DMS 273 (cell line): ENCODE results near the gene SERPINE3.

ENCODE experiments used
- DNase-seq: peaks from one replicate; lab custom pipeline; 2025; ENCODE audit not compliant: unreplicated experiment; lab: John Stamatoyannopoulos, UW

SERPINE3 gene

GRCh38 chr13:51360489-51360888, 21.0 kb downstream of the SERPINE3 start:
- DNase-seq: no peak

- DNase-seq: no peak
Measured at GRCh38 chr13:51361106-51361505, 21.6 kb downstream of the SERPINE3 start.

- DNase-seq: no peak
Measured at GRCh38 chr13:51363625-51364024, 24.1 kb downstream of the SERPINE3 start.

- no peak for DNase-seq
Measured at GRCh38 chr13:51364404-51365008, 25.0 kb downstream of the SERPINE3 start.

- no peak for DNase-seq
Measured at GRCh38 chr13:51370116-51370515, 30.6 kb downstream of the SERPINE3 start.

GRCh38 chr13:51370811-51371210, 31.3 kb downstream of the SERPINE3 start:
- no peak for DNase-seq

- no peak for DNase-seq
Measured at GRCh38 chr13:51371768-51372399, 32.4 kb downstream of the SERPINE3 start.

- DNase-seq: no peak
Measured at GRCh38 chr13:51373451-51373850, 34.0 kb downstream of the SERPINE3 start.

- no peak for DNase-seq
Measured at GRCh38 chr13:51380269-51380668, 40.8 kb downstream of the SERPINE3 start.

- no peak for DNase-seq
Measured at GRCh38 chr13:51385114-51385513, 45.6 kb downstream of the SERPINE3 start.

- no peak for DNase-seq
Measured at GRCh38 chr13:51394724-51395123, 55.2 kb downstream of the SERPINE3 start.

- no peak for DNase-seq
Measured at GRCh38 chr13:51396352-51396751, 56.9 kb downstream of the SERPINE3 start.

- no peak for DNase-seq
Measured at GRCh38 chr13:51397262-51397941, 57.9 kb downstream of the SERPINE3 start.

GRCh38 chr13:51405176-51405575, 65.7 kb downstream of the SERPINE3 start:
- DNase-seq: no peak

GRCh38 chr13:51412431-51412830, 72.9 kb downstream of the SERPINE3 start:
- DNase-seq: no peak
